Measurements from ENCODE around the gene SPOP.
A peak's percentile ranks its signal among the peaks of the same experiment; 100 is the strongest.
"Not testable (repeated sequence)": the region's sequence is repeated elsewhere in the genome, so short reads cannot be mapped to it uniquely, and the experiment has no call there.

SPOP gene

DNA sequence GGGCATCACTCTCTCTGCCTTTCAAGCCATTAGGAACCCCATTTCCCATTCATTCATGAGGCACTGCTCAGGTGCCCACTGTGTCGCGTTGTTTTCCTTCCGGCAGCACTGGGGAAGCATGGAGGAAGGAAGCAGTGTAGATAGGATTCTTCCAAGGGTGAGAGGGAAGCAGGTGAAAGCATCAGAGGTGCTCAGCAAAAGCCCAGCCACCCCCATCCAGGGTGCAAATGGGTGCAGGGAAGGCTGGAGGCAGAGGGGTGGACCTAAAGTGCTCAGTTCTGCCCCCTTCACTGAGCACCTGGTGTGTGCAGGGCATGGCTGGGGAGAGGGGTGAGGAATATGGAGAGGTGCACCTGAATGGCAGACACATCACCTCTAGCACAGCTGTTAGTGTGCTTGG, 105.7 kb downstream of the SPOP start:
- DNase-seq (ENCODE audit: low read depth) = no peak

DNA sequence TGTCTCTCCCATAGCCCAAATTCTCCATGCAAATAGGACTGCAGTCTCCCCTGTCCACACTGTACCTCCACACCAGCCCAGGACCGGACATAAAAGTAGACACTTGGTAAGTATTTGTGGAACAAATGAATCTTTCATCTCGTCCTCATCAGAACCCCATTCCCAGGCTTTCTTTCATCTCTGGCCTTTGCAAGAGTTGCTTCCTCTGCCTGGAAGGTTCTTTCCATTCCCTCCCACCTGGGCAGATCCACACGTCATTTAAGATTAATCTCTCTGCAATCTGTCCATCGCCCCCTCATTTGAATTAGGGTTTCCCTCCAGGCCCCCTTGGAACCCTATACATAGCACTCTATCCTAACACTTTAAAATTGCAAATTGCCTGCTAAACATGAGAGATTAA, 106.1 kb downstream of the SPOP start:
- no peak for DNase-seq (ENCODE audit: low read depth)

DNA sequence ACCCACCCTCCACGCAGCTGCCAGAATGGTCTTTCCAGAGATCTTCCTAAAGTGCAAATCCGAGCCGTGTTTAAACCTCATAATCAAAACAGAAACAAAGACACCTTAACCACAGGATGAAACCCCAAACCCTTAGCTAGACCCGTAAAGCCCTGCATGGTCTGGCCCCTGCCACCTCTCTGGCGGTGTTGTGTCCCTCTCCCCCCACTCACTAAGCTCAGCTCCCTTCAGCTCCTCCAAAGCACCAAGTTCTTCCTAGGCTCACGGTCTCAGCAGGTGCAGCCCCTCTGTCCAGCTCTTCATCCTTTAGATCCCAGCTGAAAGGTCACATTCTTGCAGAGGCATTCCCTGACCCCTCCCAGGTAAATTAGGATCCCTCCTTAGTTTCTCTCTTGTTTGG, 106.6 kb downstream of the SPOP start:
- no peak for DNase-seq (ENCODE audit: low read depth)

DNA sequence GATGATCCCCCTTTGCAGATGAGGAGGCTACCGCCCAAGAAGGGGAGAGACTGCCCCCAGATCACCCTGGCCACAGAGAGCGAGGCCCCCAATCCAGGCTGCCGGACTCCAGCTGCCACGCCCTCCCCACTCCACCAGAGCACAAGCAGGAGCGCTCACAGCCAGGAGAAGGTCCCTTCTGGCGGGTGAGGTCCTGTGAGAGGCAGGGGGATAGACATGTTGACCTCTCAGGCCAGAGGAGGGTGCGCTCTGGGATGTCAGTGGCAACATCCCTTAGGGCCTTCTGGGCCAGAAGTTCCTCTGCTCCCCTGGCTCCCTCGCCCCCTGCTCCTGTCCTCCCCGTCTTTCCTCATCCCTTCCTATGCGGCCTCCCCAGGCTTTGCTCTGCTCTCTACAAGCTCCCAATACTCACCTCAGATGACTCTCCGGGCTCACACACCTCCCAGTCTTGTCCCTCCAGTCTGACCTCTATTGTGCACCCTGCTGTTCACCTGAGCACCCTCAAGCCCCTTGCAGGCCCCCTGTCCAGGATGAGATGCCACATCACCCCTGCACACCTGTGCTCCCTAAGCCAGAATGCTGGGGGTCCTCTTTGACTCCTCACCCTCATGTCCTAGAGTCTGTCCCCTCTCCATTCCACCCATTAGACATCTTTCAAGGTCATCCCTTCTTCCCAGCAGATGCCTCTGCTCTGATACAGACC, 107.2 kb downstream of the SPOP start:
- no peak for DNase-seq (ENCODE audit: low read depth)

DNA sequence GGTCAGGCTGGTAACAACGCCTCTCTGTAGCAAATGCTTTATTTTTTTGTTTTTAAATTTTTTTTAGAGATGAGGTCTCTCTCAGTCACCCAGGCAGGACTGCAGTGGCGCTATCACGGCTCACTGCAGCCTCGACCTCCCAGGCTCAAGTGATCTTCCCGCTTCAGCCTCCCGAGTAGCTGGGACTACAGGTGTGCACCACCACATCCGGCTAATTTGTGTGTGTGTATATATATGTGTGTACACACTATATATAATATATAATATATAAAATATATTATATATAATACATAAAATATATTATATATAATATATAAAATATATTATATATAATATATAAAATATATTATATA, 109.2 kb downstream of the SPOP start:
- DNase-seq (ENCODE audit: low read depth) = not testable (repeated sequence)

DNA sequence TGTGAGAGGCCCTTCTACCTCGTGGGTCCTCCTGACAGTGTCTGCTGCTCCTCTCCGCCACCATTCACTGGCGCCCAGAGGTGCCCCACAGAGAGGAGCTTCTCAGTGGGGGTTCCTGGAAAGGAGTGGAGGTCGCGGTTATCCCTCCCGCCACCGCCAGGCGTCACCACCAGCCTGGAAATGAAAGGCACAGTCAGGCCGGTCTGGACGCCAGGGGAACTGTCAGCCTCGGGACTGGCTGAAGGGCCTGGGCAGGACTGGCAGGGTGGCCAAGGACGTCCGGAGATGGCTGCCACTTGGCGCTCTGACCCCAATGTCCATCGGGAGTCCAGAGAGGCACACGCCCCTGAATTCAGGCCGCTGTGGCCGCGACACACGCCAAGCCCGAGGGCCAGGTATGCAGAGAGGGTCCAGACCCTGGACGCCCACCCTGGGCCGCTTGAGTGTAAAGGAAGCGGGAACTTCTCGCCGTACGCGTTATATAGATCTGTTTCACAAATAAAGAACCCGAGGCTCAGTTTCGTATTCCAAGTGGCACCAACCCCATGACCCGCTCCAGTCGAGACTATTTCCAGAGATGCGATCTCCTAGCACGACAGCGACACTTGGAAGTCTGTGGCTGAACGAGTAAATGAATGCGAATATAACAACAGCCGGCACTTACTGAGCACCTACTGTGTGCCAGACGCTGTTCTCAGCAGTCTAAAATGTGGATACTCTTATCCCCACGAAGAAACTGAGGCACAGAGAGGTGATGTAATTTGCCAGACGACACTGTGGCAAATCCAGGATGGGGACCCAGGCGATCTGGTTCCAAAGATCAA, 109.8 kb downstream of the SPOP start:
- DNase-seq (ENCODE audit: low read depth) = peak; percentile 71

DNA sequence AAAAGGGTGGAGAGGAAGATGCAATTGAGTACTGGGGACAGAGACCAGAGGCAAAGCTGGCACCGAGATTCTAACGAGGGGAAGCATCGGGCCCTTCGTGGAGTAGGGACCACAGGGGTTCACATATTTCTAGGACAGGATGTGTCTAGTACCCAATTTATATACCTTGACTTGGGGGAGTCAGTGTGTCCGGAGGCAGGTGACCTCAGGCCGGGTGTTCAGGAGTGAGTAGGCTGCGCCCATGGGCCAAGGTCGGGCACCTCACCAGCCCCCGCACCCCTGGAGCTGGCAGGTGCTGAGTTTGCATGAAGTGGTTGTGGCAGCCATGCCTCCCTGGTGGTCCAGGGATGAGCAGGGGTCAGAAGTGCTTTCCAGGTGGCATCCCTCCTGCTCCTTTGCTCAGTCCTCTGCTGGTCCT, 110.8 kb downstream of the SPOP start:
- DNase-seq (ENCODE audit: low read depth) = no peak

DNA sequence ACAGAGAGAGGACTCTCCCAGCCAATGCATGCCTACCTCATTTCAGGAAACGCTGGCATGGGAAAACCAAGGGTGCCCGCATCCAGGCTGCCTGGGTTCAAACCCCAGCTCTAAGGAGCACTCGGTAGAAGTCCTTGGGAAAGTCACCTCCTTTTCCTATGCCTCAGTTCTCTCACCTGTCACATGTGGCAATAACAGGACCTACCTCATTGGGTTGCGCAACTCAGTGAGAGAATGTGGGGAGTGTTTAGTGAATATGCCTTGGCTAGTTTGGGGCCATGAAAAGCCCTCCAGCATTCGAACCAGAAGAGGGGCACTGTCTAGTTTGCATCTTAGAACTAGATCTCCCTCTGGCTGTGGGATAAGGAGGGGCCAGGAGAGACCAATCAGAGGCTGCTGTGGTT, 111.2 kb downstream of the SPOP start:
- DNase-seq (ENCODE audit: low read depth) = no peak

DNA sequence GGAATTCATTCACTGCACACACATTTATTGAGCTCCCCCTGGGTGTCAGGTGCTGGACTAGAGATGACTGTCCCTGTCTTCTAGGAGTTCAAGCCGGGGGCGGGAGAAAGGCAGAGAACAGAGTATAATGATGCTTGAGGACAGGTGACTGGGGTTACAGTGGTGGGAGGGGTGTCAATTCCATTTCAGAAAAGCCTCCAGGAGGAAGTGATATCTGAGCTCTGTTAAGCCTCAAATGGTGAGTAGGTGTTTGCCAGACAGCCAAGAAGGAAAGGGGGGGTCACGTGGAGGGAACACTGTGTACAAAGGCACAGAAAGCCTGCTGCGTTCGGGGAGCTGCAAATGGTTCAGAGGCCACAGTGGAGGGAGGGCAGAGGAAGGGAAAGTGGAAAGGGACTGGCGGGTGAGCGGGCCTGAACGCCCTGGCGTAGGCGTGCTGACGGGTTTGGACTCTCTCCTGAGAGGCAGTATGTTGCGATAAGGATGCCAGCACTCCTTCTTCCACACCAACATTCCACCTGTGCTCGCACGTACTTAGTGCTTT, 111.9 kb downstream of the SPOP start:
- no peak for DNase-seq (ENCODE audit: low read depth)

DNA sequence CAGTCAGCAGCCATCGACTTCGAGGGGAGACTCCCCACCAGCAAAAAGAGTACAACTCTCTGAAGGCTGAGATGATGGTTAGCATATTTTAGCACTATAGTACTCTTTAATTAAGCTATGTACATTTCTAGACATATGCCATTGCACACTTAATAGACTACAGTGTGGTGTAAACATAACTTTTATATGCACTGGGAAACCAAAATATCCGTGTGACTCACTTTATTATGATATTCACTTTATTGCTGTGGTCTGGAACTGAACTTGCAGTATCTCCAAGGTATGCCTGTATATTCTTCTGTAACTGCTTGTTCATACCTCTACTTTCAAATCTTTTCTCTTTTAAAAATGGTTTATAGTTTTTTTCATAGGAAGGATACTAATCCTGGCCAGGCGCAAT, 113.3 kb downstream of the SPOP start:
- DNase-seq (ENCODE audit: low read depth) = no peak

DNA sequence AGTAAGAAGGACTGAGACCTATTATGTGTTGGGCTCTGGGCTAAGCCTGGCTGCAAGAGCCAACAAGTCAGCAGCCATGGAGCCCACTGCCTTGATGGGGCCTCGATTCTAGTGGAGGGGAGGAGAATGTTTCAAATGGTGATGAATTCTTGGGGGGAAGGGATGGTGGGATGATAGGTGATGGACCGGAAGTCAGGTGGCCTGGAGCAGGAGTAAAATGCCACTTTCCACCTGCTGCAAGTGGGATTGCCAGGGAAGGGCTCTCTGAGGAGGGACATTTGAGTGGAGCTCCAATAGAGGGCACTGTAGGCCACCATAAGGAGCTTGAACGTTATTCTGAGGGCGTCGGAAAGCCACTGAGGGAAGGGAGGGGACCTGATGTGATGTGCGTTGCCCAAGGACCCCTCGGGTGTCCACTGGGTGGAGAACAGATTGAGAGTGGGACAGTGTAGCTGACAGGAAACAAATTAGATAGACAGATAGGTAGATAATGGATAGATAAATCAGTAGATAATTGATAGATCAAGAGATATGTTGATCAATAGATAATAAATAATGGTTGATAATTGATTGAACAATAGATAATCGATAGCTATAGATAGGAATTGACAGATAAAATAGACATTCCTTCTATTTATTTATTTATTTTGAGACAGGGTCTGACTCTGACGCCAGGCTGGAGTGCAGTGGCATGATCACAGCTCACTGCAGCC, 120.4 kb downstream of the SPOP start:
- no peak for DNase-seq (ENCODE audit: low read depth)

DNA sequence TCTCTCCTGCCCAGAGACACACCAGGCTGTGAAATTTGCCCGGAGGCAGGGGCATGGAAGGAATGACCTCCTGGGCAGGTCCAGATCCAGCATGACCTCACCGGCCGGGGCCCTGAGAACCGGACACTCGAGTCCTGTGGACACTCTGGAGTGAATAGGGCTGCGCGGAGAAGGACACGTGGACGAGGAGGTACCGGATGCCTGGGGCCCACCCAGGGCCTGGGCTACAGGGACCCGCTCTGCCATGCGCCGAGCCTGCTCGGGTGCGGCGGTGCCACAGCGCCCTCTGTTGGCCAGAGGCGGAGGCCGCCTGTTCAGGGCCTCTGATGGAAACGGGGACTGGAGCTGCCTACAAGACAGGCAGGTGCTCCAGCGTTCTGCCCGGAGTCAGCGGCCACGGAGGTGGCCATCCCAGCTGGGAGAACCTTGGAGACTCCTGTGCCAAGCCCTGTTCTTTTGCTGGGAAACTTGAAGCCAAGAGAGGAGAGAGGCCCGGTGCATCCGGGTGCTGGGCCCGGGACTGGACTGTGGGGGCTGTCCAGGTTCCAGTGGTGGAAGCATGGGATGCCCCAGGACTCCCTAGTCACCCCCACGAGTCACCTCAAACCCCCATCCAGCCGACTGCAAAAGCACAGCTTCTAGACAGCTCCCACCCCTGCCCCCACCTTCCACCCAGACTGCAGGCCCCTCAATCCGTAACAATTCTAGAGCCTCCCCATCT, 121.5 kb downstream of the SPOP start:
- peak; percentile 92 for DNase-seq (ENCODE audit: low read depth)

DNA sequence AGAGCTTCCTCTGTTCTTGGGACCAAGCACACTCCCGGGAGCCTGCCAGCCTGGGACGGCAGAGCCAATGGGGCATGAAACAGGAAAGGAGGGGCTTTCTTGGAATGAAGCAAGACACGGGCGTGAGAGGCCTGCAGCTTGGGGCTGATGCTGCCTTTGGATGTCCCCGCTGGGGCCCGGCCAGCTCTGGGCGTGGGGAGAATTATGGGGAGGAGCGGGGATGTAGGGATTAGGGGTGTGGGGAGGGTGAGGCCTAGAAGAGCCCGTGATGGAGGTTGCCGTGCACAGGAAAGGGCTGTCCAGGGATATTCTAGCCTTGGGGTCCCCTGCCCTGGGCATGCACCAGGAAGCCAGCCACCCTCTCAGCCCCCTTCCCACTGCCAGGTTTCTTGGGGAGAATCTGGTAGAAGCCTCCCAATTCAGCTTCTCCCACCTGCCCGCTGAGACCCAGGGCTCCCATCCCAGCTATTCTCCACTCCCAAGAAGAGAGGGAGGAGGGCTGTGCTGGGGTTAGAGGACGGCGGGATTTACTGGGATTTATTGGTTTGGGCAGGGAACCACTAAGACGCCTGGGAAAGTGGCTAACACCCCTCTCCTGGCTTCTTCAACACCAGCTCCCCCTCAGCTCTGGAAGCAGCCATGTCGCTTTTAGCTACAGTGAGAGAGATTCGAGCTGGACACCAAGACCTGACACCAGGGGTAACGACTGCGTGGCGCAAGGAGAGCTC, 122.2 kb downstream of the SPOP start:
- no peak for DNase-seq (ENCODE audit: low read depth)

DNA sequence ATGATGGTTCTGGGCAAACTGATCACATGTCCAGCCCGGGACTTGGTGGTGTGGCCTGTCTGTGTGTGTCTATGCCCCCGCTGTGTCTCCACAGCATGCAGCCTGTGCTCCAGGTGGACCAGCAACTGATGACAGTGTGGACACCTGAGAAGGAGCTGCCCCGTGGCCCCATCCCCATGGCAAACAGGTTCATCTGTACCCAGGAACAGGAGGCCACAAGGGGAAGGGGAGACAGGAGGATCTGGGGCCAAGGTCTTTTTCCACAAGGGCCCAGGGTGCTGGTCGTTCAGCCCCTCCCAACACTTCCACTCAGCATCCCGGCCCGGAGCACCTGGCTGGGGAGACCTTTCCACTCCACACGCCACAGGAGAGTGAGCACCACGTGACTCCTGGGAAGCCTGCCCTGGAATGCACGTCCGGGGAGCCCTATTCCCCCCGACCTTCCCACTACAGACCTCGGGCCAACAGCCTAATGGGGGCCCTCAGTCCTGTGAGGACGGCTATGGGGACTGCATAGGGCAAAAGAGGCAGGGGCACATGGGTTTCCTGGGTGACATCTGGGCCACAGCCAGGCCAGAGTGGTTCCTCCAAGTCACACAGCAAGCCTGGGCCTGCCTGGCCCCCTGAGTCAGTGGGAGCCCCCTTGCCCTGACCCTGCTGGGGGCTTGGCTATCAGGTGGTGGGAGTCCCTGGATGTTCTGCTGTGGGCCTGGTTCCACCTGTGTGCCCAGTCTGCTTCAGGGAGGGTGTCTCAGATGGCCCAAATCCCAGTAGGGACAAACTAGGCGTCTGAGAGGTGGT, 123.0 kb downstream of the SPOP start:
- no peak for DNase-seq (ENCODE audit: low read depth)

DNA sequence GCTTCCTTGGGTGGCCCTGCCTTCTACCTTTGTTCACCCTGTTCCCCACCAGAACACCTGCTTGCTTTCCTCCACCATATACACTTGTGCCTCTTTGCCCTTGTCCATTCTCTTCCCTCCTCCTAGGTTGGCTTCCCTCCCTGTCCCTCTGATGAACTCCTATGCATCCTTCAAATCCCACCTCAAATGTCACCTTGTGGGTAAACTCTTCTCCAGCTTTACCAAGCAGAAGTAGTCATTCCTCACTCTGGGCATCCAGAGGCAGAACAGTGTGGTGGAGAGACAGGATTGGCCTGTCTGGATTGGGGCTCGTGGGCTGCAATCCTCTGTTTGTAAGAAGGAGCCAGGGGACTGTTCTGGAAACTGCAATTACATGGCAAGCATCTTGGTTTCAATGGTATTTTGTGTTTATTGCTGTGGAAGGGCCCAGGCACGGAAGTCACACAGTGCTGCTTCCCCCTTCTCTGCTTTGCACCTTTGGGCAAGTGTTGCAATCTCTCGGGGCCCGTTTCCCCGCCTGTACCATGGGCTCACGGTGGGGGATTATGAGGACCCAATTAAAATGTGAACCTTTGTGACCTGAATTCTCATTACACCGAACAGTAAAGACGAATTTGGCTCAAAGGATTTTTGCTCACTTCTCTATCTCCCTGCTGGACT, 124.1 kb downstream of the SPOP start:
- DNase-seq (ENCODE audit: low read depth) = no peak

DNA sequence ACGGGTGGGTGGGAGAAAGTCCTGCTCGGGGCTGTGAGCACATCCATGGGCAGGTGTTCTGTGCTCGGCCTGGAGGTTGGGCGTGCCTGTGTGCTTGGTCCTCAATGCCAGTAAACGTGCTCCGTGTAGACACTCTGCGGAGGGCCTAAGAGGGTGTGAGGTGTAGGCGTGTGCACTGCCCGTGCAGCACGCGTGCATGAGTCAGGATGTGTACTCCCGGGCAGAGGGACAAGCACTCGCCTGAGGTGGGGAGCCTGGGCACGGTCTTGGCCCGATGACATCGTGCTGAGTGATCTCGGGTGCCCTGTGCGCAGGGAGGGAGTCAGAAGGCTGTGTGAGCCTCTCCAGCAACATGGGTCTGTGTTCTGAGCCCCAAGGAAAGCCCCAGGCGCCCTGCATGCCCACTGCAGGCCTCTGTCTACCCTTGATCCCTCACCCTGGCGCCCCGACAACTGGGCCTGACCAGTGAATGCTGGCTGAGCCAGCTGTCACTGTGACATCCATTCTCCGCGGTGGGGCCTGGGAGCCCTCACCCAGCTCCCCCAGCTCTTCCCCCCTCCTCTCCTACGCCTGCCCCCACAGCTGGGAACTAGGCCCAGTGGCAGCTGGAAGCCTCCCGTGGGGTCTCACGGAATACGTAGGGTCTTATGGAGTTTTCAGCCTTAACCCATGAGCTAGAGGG, 125.7 kb downstream of the SPOP start:
- no peak for DNase-seq (ENCODE audit: low read depth)

DNA sequence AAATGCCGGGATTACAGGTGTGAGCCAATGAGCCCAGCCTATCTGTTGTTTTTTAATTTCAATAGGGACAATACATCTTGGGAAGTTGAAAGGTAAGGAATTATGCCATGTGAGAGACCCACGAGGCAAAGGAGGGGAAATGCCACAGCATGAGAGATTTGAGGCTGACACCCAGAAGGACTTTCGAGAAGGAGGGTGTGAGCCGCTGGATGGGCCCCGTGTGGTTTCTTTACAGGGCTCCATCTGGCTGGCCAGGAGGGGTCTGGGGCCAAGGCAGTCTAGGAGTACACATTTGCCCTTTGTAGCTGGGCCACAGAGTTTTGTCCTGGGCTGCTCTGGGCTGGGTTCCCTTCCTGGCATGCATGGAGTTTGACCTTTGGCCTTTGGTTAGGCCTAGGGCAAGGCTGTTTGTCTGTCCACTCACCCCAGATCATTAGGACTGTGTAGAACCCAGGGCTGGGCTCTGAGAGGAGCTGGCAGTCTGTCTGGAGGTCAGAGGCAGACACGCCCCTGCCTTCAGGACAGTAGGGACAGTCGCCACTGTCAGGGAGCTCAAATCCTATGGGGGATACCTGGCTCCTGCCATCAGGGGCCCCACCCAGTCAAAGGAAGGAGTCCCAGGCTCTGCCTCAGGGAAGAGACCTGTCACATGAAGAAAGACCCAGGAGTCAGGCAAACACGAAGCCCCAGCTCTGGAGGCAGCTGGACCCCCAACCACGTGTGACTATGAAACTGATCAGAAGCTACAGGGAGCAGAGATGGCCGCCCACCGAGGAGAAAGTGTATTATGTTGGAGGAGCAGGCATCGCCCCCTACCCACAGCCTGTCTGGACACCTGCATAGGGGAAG, 126.5 kb downstream of the SPOP start:
- no peak for DNase-seq (ENCODE audit: low read depth)

DNA sequence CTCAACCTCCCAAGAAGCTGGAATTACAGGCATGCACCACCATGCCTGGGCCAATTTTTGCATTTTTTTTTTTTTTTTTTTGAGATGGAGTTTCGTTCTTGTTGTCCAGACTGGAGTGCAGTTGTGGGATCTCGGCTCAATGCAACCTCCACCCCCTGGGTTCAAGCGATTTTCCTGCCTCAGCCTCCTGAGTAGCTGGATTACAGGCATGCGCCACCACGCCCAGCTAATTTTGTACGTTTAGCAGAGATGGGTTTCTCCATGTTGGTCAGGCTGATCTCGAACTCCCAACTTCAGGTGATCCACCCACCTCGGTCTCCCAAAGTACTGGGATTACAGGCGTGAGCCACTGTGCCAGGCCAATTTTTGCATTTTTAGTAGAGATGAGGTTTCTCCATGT, 127.1 kb downstream of the SPOP start:
- not testable (repeated sequence) for DNase-seq (ENCODE audit: low read depth)

All from stimulated activated CD8-positive, alpha-beta memory T cell treated with anti-CD3 and anti-CD28 coated beads, Interleukin-15, amount 100 ng/mL, for 24 hours (primary cell).